ENCODE measurements around the gene CAMK1D. TPM values are rescaled to one million over a fixed set of nuclear protein-coding genes. Genes with fewer than 3 reads are reported as not detected.
"Not testable (repeated sequence)": the region's sequence is repeated elsewhere in the genome, so short reads cannot be mapped to it uniquely, and the experiment has no call there.

Gene CAMK1D
- total and polyA plus RNA-seq, 5 donors, result 15.2 to 44.1 (median 26.6) TPM

GRCh38 chr10:12807096-12807755, 457.9 kb downstream of the CAMK1D start:
- Histone ChIP-seq H3K27ac (ENCODE audit: low read length) (no peak overlapping the region), H3K4me3 (ENCODE audit: low read length) (no peak overlapping the region), H3K9me3 (ENCODE audit: control insufficient read depth, low read length) (no peaks in the 10 kb centered on the region), H3K4me1 (ENCODE audit: control insufficient read depth, insufficient read depth, low read length) (peaks cover 4% of the 10 kb centered on the region), H3K27me3 (ENCODE audit: control insufficient read depth, insufficient read depth) (no peaks in the 10 kb centered on the region)
- intact Hi-C loops (cut with DNase I), result no loop called here
- 78% methylated on average over 10 of the region's 10 CpGs for WGBS
- DNase-seq (no peak), ATAC-seq (peak in 1 of 2 donors; percentile 18)

- Histone ChIP-seq H3K4me3 (ENCODE audit: low read length) (no peak overlapping the region), H3K4me1 (ENCODE audit: control insufficient read depth, insufficient read depth, low read length) (peaks cover 4% of the 10 kb centered on the region), H3K27me3 (ENCODE audit: control insufficient read depth, insufficient read depth) (no peaks in the 10 kb centered on the region), H3K9me3 (ENCODE audit: control insufficient read depth, low read length) (no peaks in the 10 kb centered on the region), H3K27ac (ENCODE audit: low read length) (peak overlapping the region; percentile 16)
- ATAC-seq, result peak; percentile 15 to 42
- intact Hi-C loops (cut with DNase I), result no loop called here
- 79% methylated on average over 11 of the region's 11 CpGs for WGBS
- no peak for DNase-seq
Measured at GRCh38 chr10:12808014-12808613, 458.8 kb downstream of the CAMK1D start.

GRCh38 chr10:12810046-12810445, 460.7 kb downstream of the CAMK1D start:
- intact Hi-C loops (cut with DNase I); ATAC-seq; H3K27me3 ChIP-seq (ENCODE audit: control insufficient read depth, insufficient read depth); H3K4me1 ChIP-seq (ENCODE audit: control insufficient read depth, insufficient read depth, low read length); DNase-seq; H3K27ac ChIP-seq (ENCODE audit: low read length); H3K9me3 ChIP-seq (ENCODE audit: control insufficient read depth, low read length); H3K4me3 ChIP-seq (ENCODE audit: low read length): not testable (repeated sequence)
- 93% methylated on average over 6 of the region's 6 CpGs for WGBS

GRCh38 chr10:12811826-12812225, 462.5 kb downstream of the CAMK1D start:
- Histone ChIP-seq H3K4me3 (ENCODE audit: low read length) (no peak overlapping the region), H3K27me3 (ENCODE audit: control insufficient read depth, insufficient read depth) (no peaks in the 10 kb centered on the region), H3K4me1 (ENCODE audit: control insufficient read depth, insufficient read depth, low read length) (peaks cover 4% of the 10 kb centered on the region), H3K27ac (ENCODE audit: low read length) (no peak overlapping the region), H3K9me3 (ENCODE audit: control insufficient read depth, low read length) (no peaks in the 10 kb centered on the region)
- no peak for ATAC-seq
- intact Hi-C loops (cut with DNase I), result no loop called here
- 84% methylated on average over 14 of the region's 14 CpGs for WGBS
- DNase-seq, result no peak

- intact Hi-C loops (cut with DNase I), result no loop called here
- WGBS, result 86% methylated on average over 10 of the region's 10 CpGs
- H3K4me1 ChIP-seq (ENCODE audit: control insufficient read depth, insufficient read depth, low read length), result peaks cover 4% of the 10 kb centered on the region
- H3K27ac ChIP-seq (ENCODE audit: low read length), result no peak overlapping the region
- ATAC-seq (no peak), DNase-seq (no peak)
- no peaks in the 10 kb centered on the region for H3K27me3 ChIP-seq (ENCODE audit: control insufficient read depth, insufficient read depth)
- H3K9me3 ChIP-seq (ENCODE audit: control insufficient read depth, low read length), result no peaks in the 10 kb centered on the region
- no peak overlapping the region for H3K4me3 ChIP-seq (ENCODE audit: low read length)
Measured at GRCh38 chr10:12812571-12812970, 463.2 kb downstream of the CAMK1D start.

- 99% methylated on average over 9 of the region's 9 CpGs for WGBS
- no peak for DNase-seq
- Histone ChIP-seq H3K4me1 (ENCODE audit: control insufficient read depth, insufficient read depth, low read length) (no peaks in the 10 kb centered on the region), H3K4me3 (ENCODE audit: low read length) (no peak overlapping the region), H3K27me3 (ENCODE audit: control insufficient read depth, insufficient read depth) (no peaks in the 10 kb centered on the region), H3K27ac (ENCODE audit: low read length) (no peak overlapping the region), H3K9me3 (ENCODE audit: control insufficient read depth, low read length) (no peaks in the 10 kb centered on the region)
- intact Hi-C loops (cut with DNase I), result no loop called here
- no peak for ATAC-seq
Measured at GRCh38 chr10:12814166-12814565, 464.8 kb downstream of the CAMK1D start.

- Histone ChIP-seq H3K27me3 (ENCODE audit: control insufficient read depth, insufficient read depth) (no peaks in the 10 kb centered on the region), H3K27ac (ENCODE audit: low read length) (no peak overlapping the region), H3K9me3 (ENCODE audit: control insufficient read depth, low read length) (no peaks in the 10 kb centered on the region), H3K4me1 (ENCODE audit: control insufficient read depth, insufficient read depth, low read length) (no peaks in the 10 kb centered on the region), H3K4me3 (ENCODE audit: low read length) (no peak overlapping the region)
- DNase-seq (no peak), ATAC-seq (no peak)
- intact Hi-C loops (cut with DNase I), result no loop called here
- 79% methylated on average over 7 of the region's 7 CpGs for WGBS
Measured at GRCh38 chr10:12819071-12819470, 469.7 kb downstream of the CAMK1D start.

- H3K4me3 ChIP-seq (ENCODE audit: low read length), result no peak overlapping the region
- no peaks in the 10 kb centered on the region for H3K27me3 ChIP-seq (ENCODE audit: control insufficient read depth, insufficient read depth)
- WGBS, result 98% methylated on average over 10 of the region's 10 CpGs
- no peaks in the 10 kb centered on the region for H3K4me1 ChIP-seq (ENCODE audit: control insufficient read depth, insufficient read depth, low read length)
- ATAC-seq (no peak), DNase-seq (no peak)
- H3K27ac ChIP-seq (ENCODE audit: low read length), result no peak overlapping the region
- no peaks in the 10 kb centered on the region for H3K9me3 ChIP-seq (ENCODE audit: control insufficient read depth, low read length)
- intact Hi-C loops (cut with DNase I), result no loop called here
Measured at GRCh38 chr10:12819656-12820055, 470.3 kb downstream of the CAMK1D start.

GRCh38 chr10:12822126-12822892, 473.0 kb downstream of the CAMK1D start:
- Histone ChIP-seq H3K4me1 (ENCODE audit: control insufficient read depth, insufficient read depth, low read length) (no peaks in the 10 kb centered on the region), H3K4me3 (ENCODE audit: low read length) (no peak overlapping the region), H3K9me3 (ENCODE audit: control insufficient read depth, low read length) (no peaks in the 10 kb centered on the region), H3K27me3 (ENCODE audit: control insufficient read depth, insufficient read depth) (no peaks in the 10 kb centered on the region), H3K27ac (ENCODE audit: low read length) (no peak overlapping the region)
- WGBS, result 73% methylated on average over 16 of the region's 16 CpGs
- ATAC-seq (no peak), DNase-seq (no peak)
- intact Hi-C loops (cut with DNase I), result no loop called here

- no peaks in the 10 kb centered on the region for H3K4me1 ChIP-seq (ENCODE audit: control insufficient read depth, insufficient read depth, low read length)
- H3K4me3 ChIP-seq (ENCODE audit: low read length), result no peak overlapping the region
- ATAC-seq, result no peak
- H3K27ac ChIP-seq (ENCODE audit: low read length), result no peak overlapping the region
- no peaks in the 10 kb centered on the region for H3K9me3 ChIP-seq (ENCODE audit: control insufficient read depth, low read length)
- no peak for DNase-seq
- intact Hi-C loops (cut with DNase I), result no loop called here
- 48% methylated on average over 3 of the region's 3 CpGs for WGBS
- no peaks in the 10 kb centered on the region for H3K27me3 ChIP-seq (ENCODE audit: control insufficient read depth, insufficient read depth)
Measured at GRCh38 chr10:12822893-12823170, 473.5 kb downstream of the CAMK1D start.

- peak in 1 of 2 donors; percentile 14 for ATAC-seq
- H3K27me3 ChIP-seq (ENCODE audit: control insufficient read depth, insufficient read depth), result no peaks in the 10 kb centered on the region
- 48% methylated on average over 3 of the region's 3 CpGs for WGBS
- no peaks in the 10 kb centered on the region for H3K4me1 ChIP-seq (ENCODE audit: control insufficient read depth, insufficient read depth, low read length)
- H3K27ac ChIP-seq (ENCODE audit: low read length), result no peak overlapping the region
- no peak for DNase-seq
- intact Hi-C loops (cut with DNase I), result no loop called here
- no peak overlapping the region for H3K4me3 ChIP-seq (ENCODE audit: low read length)
- no peaks in the 10 kb centered on the region for H3K9me3 ChIP-seq (ENCODE audit: control insufficient read depth, low read length)
Measured at GRCh38 chr10:12823328-12823727, 474.0 kb downstream of the CAMK1D start.
